ENCODE results near the gene TMPRSS5. TPM values are rescaled to one million over a fixed set of nuclear protein-coding genes. Genes with fewer than 3 reads are reported as not detected.
A peak's percentile ranks its signal among the peaks of the same experiment; 100 is the strongest.
"Not testable (repeated sequence)": the region's sequence is repeated elsewhere in the genome, so short reads cannot be mapped to it uniquely, and the experiment has no call there.

TMPRSS5 gene
- total and polyA plus RNA-seq, 9 donors = 0.41 to 3.5 (median 0.94) TPM

GRCh38 chr11:113684496-113684895 is 21.6 kb downstream of the TMPRSS5 start:
- Histone ChIP-seq H3K27ac (ENCODE audit: low read length) (no peak overlapping the region), H3K27me3 (ENCODE audit: control insufficient read depth, insufficient read depth, low read length) (no peaks in the 10 kb centered on the region), H3K9me3 (replicated peaks; ENCODE audit: control insufficient read depth, low read depth, low read length) (no peaks in the 10 kb centered on the region), H3K4me1 (ENCODE audit: control insufficient read depth, insufficient read depth, low read length) (peaks cover 28% of the 10 kb centered on the region), H3K4me3 (ENCODE audit: low read length) (no peak overlapping the region), H3K36me3 (ENCODE audit: control insufficient read depth, insufficient read depth, low read length) (no peaks in the 10 kb centered on the region)
- peak; percentile 49 for DNase-seq
- 8% methylated on average over 3 of the region's 5 CpGs for WGBS (ENCODE audit: insufficient coverage)

GRCh38 chr11:113683481-113684046 is 22.5 kb downstream of the TMPRSS5 start:
- DNase-seq = no peak
- Histone ChIP-seq H3K9me3 (replicated peaks; ENCODE audit: control insufficient read depth, low read depth, low read length) (no peaks in the 10 kb centered on the region), H3K4me1 (ENCODE audit: control insufficient read depth, insufficient read depth, low read length) (peaks cover 28% of the 10 kb centered on the region), H3K27me3 (ENCODE audit: control insufficient read depth, insufficient read depth, low read length) (no peaks in the 10 kb centered on the region), H3K36me3 (ENCODE audit: control insufficient read depth, insufficient read depth, low read length) (no peaks in the 10 kb centered on the region), H3K4me3 (ENCODE audit: low read length) (no peak overlapping the region), H3K27ac (ENCODE audit: low read length) (no peak overlapping the region)
- 73% methylated on average over 2 of the region's 6 CpGs for WGBS (ENCODE audit: insufficient coverage)

GRCh38 chr11:113681711-113682413 is 24.2 kb downstream of the TMPRSS5 start:
- no peak for DNase-seq
- WGBS (ENCODE audit: insufficient coverage) = 62% methylated on average over 6 of the region's 10 CpGs

GRCh38 chr11:113681282-113681681 is 24.8 kb downstream of the TMPRSS5 start:
- peaks cover 28% of the 10 kb centered on the region for H3K4me1 ChIP-seq (ENCODE audit: control insufficient read depth, insufficient read depth, low read length)
- H3K27me3 ChIP-seq (ENCODE audit: control insufficient read depth, insufficient read depth, low read length) = no peaks in the 10 kb centered on the region
- no peaks in the 10 kb centered on the region for H3K9me3 ChIP-seq (replicated peaks; ENCODE audit: control insufficient read depth, low read depth, low read length)
- no peak overlapping the region for H3K27ac ChIP-seq (ENCODE audit: low read length)
- H3K36me3 ChIP-seq (ENCODE audit: control insufficient read depth, insufficient read depth, low read length) = no peaks in the 10 kb centered on the region
- H3K4me3 ChIP-seq (ENCODE audit: low read length) = no peak overlapping the region
- no peak for DNase-seq
- WGBS (ENCODE audit: insufficient coverage) = 81% methylated on average over 5 of the region's 6 CpGs

More at GRCh38 chr11:113681711-113682413, 24.2 kb downstream of the TMPRSS5 start:
- Histone ChIP-seq H3K27ac (ENCODE audit: low read length) (no peak overlapping the region), H3K4me1 (ENCODE audit: control insufficient read depth, insufficient read depth, low read length) (peaks cover 28% of the 10 kb centered on the region), H3K27me3 (ENCODE audit: control insufficient read depth, insufficient read depth, low read length) (no peaks in the 10 kb centered on the region), H3K36me3 (ENCODE audit: control insufficient read depth, insufficient read depth, low read length) (no peaks in the 10 kb centered on the region), H3K4me3 (ENCODE audit: low read length) (no peak overlapping the region), H3K9me3 (replicated peaks; ENCODE audit: control insufficient read depth, low read depth, low read length) (no peaks in the 10 kb centered on the region)

- DNase-seq = no peak
- Histone ChIP-seq H3K27me3 (ENCODE audit: control insufficient read depth, insufficient read depth, low read length) (peaks cover 6% of the 10 kb centered on the region), H3K4me3 (ENCODE audit: low read length) (no peak overlapping the region), H3K36me3 (ENCODE audit: control insufficient read depth, insufficient read depth, low read length) (no peaks in the 10 kb centered on the region), H3K9me3 (replicated peaks; ENCODE audit: control insufficient read depth, low read depth, low read length) (no peaks in the 10 kb centered on the region), H3K4me1 (ENCODE audit: control insufficient read depth, insufficient read depth, low read length) (peaks cover 23% of the 10 kb centered on the region), H3K27ac (ENCODE audit: low read length) (no peak overlapping the region)
- WGBS (ENCODE audit: insufficient coverage) = 75% methylated on average over 4 of the region's 5 CpGs
Measured at GRCh38 chr11:113677685-113678084, 28.4 kb downstream of the TMPRSS5 start.

GRCh38 chr11:113675565-113675964 is 30.5 kb downstream of the TMPRSS5 start:
- no peak overlapping the region for H3K27ac ChIP-seq (ENCODE audit: low read length)
- no peak overlapping the region for H3K4me3 ChIP-seq (ENCODE audit: low read length)
- H3K4me1 ChIP-seq (ENCODE audit: control insufficient read depth, insufficient read depth, low read length) = peaks cover 11% of the 10 kb centered on the region
- 17% methylated on average over 5 of the region's 5 CpGs for WGBS (ENCODE audit: insufficient coverage)
- H3K9me3 ChIP-seq (replicated peaks; ENCODE audit: control insufficient read depth, low read depth, low read length) = no peaks in the 10 kb centered on the region
- H3K36me3 ChIP-seq (ENCODE audit: control insufficient read depth, insufficient read depth, low read length) = no peaks in the 10 kb centered on the region
- DNase-seq = peak; percentile 48
- peaks cover 6% of the 10 kb centered on the region for H3K27me3 ChIP-seq (ENCODE audit: control insufficient read depth, insufficient read depth, low read length)

GRCh38 chr11:113675003-113675561 is 31.0 kb downstream of the TMPRSS5 start:
- Histone ChIP-seq H3K4me1 (ENCODE audit: control insufficient read depth, insufficient read depth, low read length) (peaks cover 11% of the 10 kb centered on the region), H3K27ac (ENCODE audit: low read length) (no peak overlapping the region), H3K9me3 (replicated peaks; ENCODE audit: control insufficient read depth, low read depth, low read length) (no peaks in the 10 kb centered on the region), H3K4me3 (ENCODE audit: low read length) (no peak overlapping the region), H3K36me3 (ENCODE audit: control insufficient read depth, insufficient read depth, low read length) (no peaks in the 10 kb centered on the region), H3K27me3 (ENCODE audit: control insufficient read depth, insufficient read depth, low read length) (peaks cover 6% of the 10 kb centered on the region)
- DNase-seq = no peak
- WGBS (ENCODE audit: insufficient coverage) = 29% methylated on average over 2 of the region's 5 CpGs

- whole genome bisulfite sequencing (ENCODE audit: insufficient coverage) = no CpG with 5 or more reads among the region's 3 CpGs
- Histone ChIP-seq H3K4me3 (ENCODE audit: low read length) (no peak overlapping the region), H3K4me1 (ENCODE audit: control insufficient read depth, insufficient read depth, low read length) (peaks cover 11% of the 10 kb centered on the region), H3K27ac (ENCODE audit: low read length) (no peak overlapping the region), H3K27me3 (ENCODE audit: control insufficient read depth, insufficient read depth, low read length) (peaks cover 6% of the 10 kb centered on the region), H3K36me3 (ENCODE audit: control insufficient read depth, insufficient read depth, low read length) (no peaks in the 10 kb centered on the region), H3K9me3 (replicated peaks; ENCODE audit: control insufficient read depth, low read depth, low read length) (no peaks in the 10 kb centered on the region)
- no peak for DNase-seq
Measured at GRCh38 chr11:113674397-113674685, 31.8 kb downstream of the TMPRSS5 start.

GRCh38 chr11:113673550-113674396 is 32.3 kb downstream of the TMPRSS5 start:
- DNase-seq = no peak
- peaks cover 6% of the 10 kb centered on the region for H3K27me3 ChIP-seq (ENCODE audit: control insufficient read depth, insufficient read depth, low read length)
- H3K9me3 ChIP-seq (replicated peaks; ENCODE audit: control insufficient read depth, low read depth, low read length) = no peaks in the 10 kb centered on the region
- H3K4me1 ChIP-seq (ENCODE audit: control insufficient read depth, insufficient read depth, low read length) = peaks cover 11% of the 10 kb centered on the region
- WGBS (ENCODE audit: insufficient coverage) = 45% methylated on average over 4 of the region's 4 CpGs
- H3K4me3 ChIP-seq (ENCODE audit: low read length) = no peak overlapping the region
- H3K36me3 ChIP-seq (ENCODE audit: control insufficient read depth, insufficient read depth, low read length) = no peaks in the 10 kb centered on the region
- H3K27ac ChIP-seq (ENCODE audit: low read length) = no peak overlapping the region

GRCh38 chr11:113671914-113672313 is 34.2 kb downstream of the TMPRSS5 start:
- H3K27me3 ChIP-seq (ENCODE audit: control insufficient read depth, insufficient read depth, low read length); H3K9me3 ChIP-seq (replicated peaks; ENCODE audit: control insufficient read depth, low read depth, low read length); H3K4me3 ChIP-seq (ENCODE audit: low read length); DNase-seq; H3K27ac ChIP-seq (ENCODE audit: low read length); H3K36me3 ChIP-seq (ENCODE audit: control insufficient read depth, insufficient read depth, low read length): not testable (repeated sequence)
- no CpG with 5 or more reads among the region's 3 CpGs for WGBS (ENCODE audit: insufficient coverage)
- peaks cover 11% of the 10 kb centered on the region for H3K4me1 ChIP-seq (ENCODE audit: control insufficient read depth, insufficient read depth, low read length)
